ENCODE data around the gene GOSR1. TPM values are rescaled to one million over a fixed set of nuclear protein-coding genes. Genes with fewer than 3 reads are reported as not detected.
"Not testable (repeated sequence)": the region's sequence is repeated elsewhere in the genome, so short reads cannot be mapped to it uniquely, and the experiment has no call there.

Gene GOSR1
- total RNA-seq, 1 donor from 2014 or later, result 59.9 TPM

- ChIA-PET POLR2A (no interaction called here), CTCF (no interaction called here)
- Mint-ChIP-seq H3K27me3 (no peaks in the 10 kb centered on the region), H3K4me1 (peaks cover 2% of the 10 kb centered on the region), H3K9me3 (peaks cover 6% of the 10 kb centered on the region), H3K27ac (no peak overlapping the region), H3K4me3 (no peak overlapping the region), H3K36me3 (ENCODE audit: low read depth) (peaks cover 41% of the 10 kb centered on the region)
- no peak for DNase-seq
- ATAC-seq (ENCODE audit: low read depth), result no peak
- intact Hi-C loops (cut with micrococcal nuclease), result no loop called here
- TF ChIP-seq CTCF (IDR thresholded peaks at IDR 0.05), result no peak
Measured at GRCh38 chr17:30458371-30458770, 18.8 kb upstream of the GOSR1 start.

- H3K27ac Mint-ChIP-seq; DNase-seq; H3K27me3 Mint-ChIP-seq; H3K9me3 Mint-ChIP-seq; intact Hi-C loops (cut with micrococcal nuclease); H3K4me1 Mint-ChIP-seq; H3K4me3 Mint-ChIP-seq; POLR2A ChIA-PET; ATAC-seq (ENCODE audit: low read depth); CTCF ChIA-PET: not testable (repeated sequence)
- H3K36me3 Mint-ChIP-seq (ENCODE audit: low read depth), result peaks cover 38% of the 10 kb centered on the region
Measured at GRCh38 chr17:30458797-30459413, 18.3 kb upstream of the GOSR1 start.

- no peak overlapping the region for H3K4me3 Mint-ChIP-seq
- ChIA-PET POLR2A (no interaction called here), CTCF (interaction anchor here (2.3 kb wide), 1 partner anchor 8 kb away, joined by 6 read pairs; the partner anchor contains the start of gene GOSR1)
- H3K36me3 Mint-ChIP-seq (ENCODE audit: low read depth), result peaks cover 3% of the 10 kb centered on the region
- no peak for DNase-seq
- no peaks in the 10 kb centered on the region for H3K9me3 Mint-ChIP-seq
- no peak for TF ChIP-seq CTCF (IDR thresholded peaks at IDR 0.05)
- H3K27ac Mint-ChIP-seq, result no peak overlapping the region
- H3K27me3 Mint-ChIP-seq, result no peaks in the 10 kb centered on the region
- no peak for ATAC-seq (ENCODE audit: low read depth)
- intact Hi-C loops (cut with micrococcal nuclease), result no loop called here
- H3K4me1 Mint-ChIP-seq, result no peaks in the 10 kb centered on the region
Measured at GRCh38 chr17:30468465-30468864, 8.7 kb upstream of the GOSR1 start.

- H3K36me3 Mint-ChIP-seq (ENCODE audit: low read depth), result peaks cover 3% of the 10 kb centered on the region
- H3K27ac Mint-ChIP-seq, result no peak overlapping the region
- no peak overlapping the region for H3K4me3 Mint-ChIP-seq
- CTCF ChIA-PET, result interaction anchor here (0.5 kb wide), 1 partner anchor 132 kb away, joined by 3 read pairs; no protein-coding TSS in a partner anchor
- intact Hi-C loops (cut with micrococcal nuclease), result loop anchor here (10.0 kb wide), 1 partner anchor 368 kb away; no protein-coding TSS in a partner anchor
- H3K4me1 Mint-ChIP-seq, result peaks cover 11% of the 10 kb centered on the region
- POLR2A ChIA-PET, result no interaction called here
- DNase-seq (no peak), ATAC-seq (ENCODE audit: low read depth) (no peak)
- no peak for TF ChIP-seq CTCF (IDR thresholded peaks at IDR 0.05)
- H3K27me3 Mint-ChIP-seq, result no peaks in the 10 kb centered on the region
- H3K9me3 Mint-ChIP-seq, result no peaks in the 10 kb centered on the region
Measured at GRCh38 chr17:30472238-30472890, 4.8 kb upstream of the GOSR1 start.

GRCh38 chr17:30475206-30475605 lies 2.0 kb upstream of the GOSR1 start:
- ChIA-PET CTCF (interaction anchor here (1.0 kb wide), 1 partner anchor 14 kb away, joined by 3 read pairs; no protein-coding TSS in a partner anchor), POLR2A (no interaction called here)
- ATAC-seq (ENCODE audit: low read depth), result no peak
- peaks cover 30% of the 10 kb centered on the region for H3K4me1 Mint-ChIP-seq
- no peak for DNase-seq
- intact Hi-C loops (cut with micrococcal nuclease), result loop anchor here (5.0 to 10.0 kb wide), 4 partner anchors 242 to 432 kb away; partner anchors contain the start of gene TEFM
- H3K9me3 Mint-ChIP-seq, result no peaks in the 10 kb centered on the region
- H3K36me3 Mint-ChIP-seq (ENCODE audit: low read depth), result peaks cover 18% of the 10 kb centered on the region
- TF ChIP-seq CTCF (IDR thresholded peaks at IDR 0.05), result no peak
- H3K27ac Mint-ChIP-seq, result no peak overlapping the region
- no peak overlapping the region for H3K4me3 Mint-ChIP-seq
- H3K27me3 Mint-ChIP-seq, result no peaks in the 10 kb centered on the region
